Lung microvascular endothelial cell (primary cell): ENCODE data around the gene PCDHGA1. TPM values are rescaled to one million over a fixed set of nuclear protein-coding genes. Genes with fewer than 3 reads are reported as not detected.
A peak's percentile ranks its signal among the peaks of the same experiment; 100 is the strongest.
"Not testable (repeated sequence)": the region's sequence is repeated elsewhere in the genome, so short reads cannot be mapped to it uniquely, and the experiment has no call there.

ENCODE experiments used
- DNase-seq, 2 donors: peaks; one replicate each; pipeline versions ENCODE4 v3.0.0 to v3.0.0-alpha.2; 2010; ENCODE audit warnings: low read depth in 2 of 2
- total RNA-seq: library from RNA; depleted of rRNA; stranded (reverse); fragments of >200 nt; gene quantifications from 2 replicates; pipeline ENCODE4 v1.2.1, GENCODE V29; 2014

The PCDHGA1 gene
- 0.40 and 0.44 TPM in 2 replicates for total RNA-seq

DNA sequence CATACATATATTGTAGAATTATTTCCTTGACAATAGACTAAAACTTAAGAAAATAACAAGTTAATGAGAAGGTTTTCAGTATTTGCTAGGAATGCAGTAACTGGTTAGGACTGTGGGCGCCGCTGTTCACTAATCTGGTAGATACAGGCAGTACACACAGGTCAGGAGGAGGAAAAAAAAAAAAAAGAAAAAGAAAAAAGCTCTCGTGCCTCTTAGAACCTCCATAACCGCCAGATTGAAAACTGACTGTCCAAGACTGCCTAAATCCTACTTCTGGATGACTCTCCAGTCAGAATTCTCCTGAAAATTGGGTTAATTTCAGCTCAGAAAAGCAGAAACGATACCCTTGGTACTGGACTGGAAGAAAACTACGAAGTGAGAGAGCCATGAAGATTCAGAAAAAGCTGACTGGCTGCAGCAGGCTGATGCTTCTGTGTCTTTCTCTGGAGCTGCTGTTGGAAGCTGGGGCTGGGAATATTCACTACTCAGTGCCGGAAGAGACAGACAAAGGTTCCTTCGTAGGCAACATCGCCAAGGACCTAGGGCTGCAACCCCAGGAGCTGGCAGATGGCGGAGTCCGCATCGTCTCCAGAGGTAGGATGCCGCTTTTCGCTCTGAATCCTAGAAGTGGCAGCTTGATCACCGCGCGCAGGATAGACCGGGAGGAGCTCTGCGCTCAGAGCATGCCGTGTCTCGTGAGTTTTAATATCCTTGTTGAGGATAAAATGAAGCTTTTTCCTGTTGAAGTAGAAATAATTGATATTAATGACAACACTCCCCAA is at the start of gene PCDHGA1:
TSS of gene PCDHGA1 (plus strand) at position 216 of the 782 bp plus-strand sequence.
- DNase-seq, result peak; percentile 41 to 67

GRCh38 chr5:141298376-141298775 is 31.9 kb upstream of the PCDHGA1 start:
- DNase-seq, result no peak

DNA sequence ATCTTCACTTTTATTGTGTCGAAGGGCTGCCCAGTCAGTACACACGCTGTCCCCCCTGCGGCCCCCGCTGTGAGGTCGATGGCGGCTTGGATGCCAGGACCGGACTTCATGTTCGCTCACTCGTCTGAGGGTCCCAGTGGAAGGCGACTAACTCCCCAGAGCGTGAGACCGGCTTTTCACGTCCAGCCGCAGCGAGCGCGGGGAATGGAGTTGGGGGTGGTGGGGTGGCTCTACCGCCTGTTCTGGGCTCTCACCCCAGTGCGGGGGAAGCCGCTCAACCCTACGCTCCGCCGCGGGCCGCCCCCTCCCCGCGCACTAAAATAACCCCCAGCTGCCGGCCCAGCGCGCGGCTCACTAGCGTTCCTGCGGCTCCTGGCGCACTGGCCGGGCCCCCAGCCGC is 26.6 kb upstream of the PCDHGA1 start, which contains the start of gene SLC25A2:
TSS of gene SLC25A2 (minus strand) at position 294 of the 400 bp plus-strand sequence. CDS start at position 110, 184 bp downstream.
- DNase-seq, result no peak

DNA sequence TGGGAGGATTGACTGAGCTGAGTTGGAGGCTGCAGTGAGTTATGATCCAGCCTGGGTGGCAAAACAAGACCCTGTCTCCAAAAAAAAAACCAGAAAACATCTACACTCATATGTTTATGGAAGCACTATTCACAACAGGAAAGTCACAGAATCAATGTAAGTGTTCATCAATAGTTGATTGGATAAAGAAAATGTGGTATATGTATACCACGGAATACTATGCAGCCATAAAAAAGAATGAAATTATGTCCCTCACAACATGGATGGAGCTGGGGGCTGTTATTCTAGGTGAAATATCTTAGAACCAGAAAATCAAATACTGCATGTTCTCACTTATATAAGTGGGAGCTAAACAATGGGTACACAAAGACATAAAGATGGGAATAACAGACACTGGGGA is 23.7 kb upstream of the PCDHGA1 start:
- DNase-seq, result no peak

GRCh38 chr5:141313711-141314110 is 16.6 kb upstream of the PCDHGA1 start:
- no peak for DNase-seq

DNA sequence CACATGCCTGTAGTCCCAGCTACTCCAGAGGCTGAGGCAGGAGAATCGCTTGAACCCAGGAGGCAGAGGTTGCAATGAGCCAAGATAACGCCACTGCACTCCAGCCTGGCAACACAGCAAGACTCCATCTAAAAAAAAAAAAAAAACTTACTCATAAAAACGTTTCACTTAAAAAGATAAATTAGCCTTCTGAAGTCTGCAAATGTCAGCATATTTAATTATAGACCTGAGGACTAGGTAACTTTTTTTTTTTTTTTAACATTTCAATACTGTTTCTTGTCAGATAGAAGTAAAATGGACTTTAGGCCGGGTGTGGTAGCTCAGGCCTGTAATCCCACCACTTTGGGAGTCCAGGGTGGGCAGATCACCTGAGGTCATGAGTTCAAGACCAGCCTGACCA is 13.4 kb upstream of the PCDHGA1 start:
- not testable (repeated sequence) for DNase-seq

GRCh38 chr5:141319202-141319601 is 11.1 kb upstream of the PCDHGA1 start:
- no peak for DNase-seq

- no peak for DNase-seq
These were observed 10.6 kb upstream of the PCDHGA1 start for GRCh38 chr5:141319699-141320098.

GRCh38 chr5:141320225-141321169 is 9.8 kb upstream of the PCDHGA1 start, which contains the start of gene TAF7:
Gene TAF7 (minus strand): TSS chr5:141320784. CDS start chr5:141320044, 740 bp downstream.
- peak; percentile 95 to 97 for DNase-seq

DNA sequence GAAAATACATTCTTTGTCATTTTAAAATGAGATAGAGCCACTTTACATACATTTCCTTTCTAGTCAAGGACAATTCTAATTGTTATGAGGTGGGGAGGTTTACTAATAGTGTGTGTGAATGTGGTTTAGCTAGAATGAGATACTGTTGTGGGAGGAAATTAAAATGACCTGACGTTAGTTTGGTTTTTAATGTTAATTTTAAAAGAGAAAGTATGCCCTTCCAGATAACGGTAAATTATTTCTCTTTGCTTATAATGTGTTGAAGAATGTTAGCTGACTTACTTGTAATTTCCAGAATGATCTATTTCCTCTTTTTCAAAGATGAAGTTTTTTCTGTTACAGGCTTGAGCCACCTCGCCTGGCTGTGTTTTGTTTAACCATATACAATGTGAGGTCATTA is 8.1 kb upstream of the PCDHGA1 start:
- no peak for DNase-seq

DNA sequence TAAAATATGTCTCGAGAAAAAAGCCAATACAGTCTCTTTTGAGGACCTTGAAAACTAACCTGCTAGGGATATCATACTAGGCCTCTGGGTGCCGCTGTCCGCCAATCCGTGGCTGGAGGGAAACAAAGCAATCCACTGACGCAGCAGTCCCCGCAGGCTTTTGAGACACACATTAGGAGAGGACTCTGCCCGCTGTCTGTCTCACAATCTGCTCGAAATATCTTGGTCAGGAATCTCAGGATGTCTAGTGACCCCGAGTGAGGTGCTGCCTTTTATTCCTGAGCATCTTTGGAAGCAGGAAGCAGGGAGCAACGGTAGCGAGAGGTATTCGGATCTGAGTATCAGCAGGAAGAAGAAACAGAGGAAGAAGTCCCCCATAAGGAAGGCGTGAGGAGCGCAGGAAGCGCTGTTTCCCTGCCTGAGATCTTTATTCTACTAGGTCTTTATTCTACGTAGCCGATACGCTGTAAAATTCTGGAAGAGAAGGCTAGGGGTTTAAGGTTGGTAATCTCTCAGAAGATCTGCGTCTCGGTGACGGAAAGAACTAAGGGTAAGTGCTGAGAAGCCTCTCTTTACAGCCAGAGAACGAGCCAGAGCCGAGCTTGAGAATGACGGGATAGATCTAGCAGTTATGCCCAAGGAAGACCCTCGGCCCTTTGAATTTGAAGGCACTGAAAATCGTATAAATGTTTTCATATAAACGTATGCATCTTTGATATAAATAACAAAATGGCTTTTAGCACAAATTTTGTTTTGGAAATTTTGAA is 4.0 kb upstream of the PCDHGA1 start:
- peak; percentile 80 to 82 for DNase-seq

DNA sequence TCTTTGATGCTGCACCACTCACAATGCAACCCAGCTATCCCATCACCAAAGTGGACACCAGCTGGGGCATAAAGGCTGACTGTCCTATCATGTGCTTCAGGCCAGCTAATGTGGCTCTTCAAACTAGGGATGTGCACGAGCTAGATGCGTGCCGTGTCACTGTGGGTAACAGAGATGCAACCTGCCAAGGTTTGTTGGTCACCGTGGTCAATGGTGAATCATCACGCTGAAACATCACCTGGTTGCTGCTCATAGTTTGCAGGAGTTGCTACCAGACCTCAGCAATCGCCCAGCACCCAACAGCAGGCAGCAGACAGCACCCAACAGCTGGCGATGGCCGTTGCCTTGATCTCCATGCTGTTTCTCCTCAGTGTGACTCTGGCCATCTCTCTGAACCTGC is 2.1 kb upstream of the PCDHGA1 start:
- no peak for DNase-seq

- DNase-seq, result not testable (repeated sequence)
These were observed 2.3 kb downstream of the PCDHGA1 start for GRCh38 chr5:141332571-141332970.

DNA sequence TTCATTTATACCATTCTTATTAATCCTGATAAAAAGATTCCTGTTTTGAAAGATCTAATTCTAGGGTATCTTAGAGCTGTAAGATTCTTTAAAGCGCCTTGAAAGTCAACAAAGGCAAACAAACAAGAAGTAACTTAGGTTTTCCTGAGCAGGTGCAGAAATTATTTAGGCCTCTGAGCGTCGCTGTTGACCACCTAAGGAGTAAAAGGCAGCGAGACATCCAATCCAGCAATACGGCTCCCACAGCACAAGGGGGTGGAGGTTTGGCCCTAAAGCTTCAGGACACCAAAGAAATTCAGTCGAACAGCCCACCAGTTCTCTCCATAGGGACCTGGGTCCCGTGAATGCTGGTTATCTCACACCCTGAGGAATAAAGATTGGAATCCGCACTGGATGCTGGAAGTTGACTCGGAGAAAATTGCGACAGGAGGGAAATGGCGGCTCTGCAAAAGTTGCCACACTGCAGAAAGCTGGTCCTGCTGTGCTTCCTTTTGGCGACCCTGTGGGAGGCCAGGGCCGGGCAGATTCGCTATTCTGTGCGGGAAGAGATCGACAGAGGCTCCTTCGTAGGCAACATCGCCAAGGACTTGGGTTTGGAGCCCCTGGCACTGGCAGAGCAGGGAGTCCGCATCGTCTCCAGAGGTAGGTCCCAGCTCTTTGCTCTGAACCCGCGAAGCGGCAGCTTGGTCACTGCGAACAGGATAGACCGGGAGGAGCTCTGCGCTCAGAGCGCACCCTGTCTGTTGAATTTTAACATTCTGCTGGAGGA is 8.4 kb downstream of the PCDHGA1 start, which contains the start of gene PCDHGA2:
TSS of gene PCDHGA2 (plus strand) at position 223 of the 769 bp plus-strand sequence.
- peak; percentile 42 to 56 for DNase-seq

- DNase-seq, result not testable (repeated sequence)
These were observed 10.6 kb downstream of the PCDHGA1 start for GRCh38 chr5:141340781-141341354.

DNA sequence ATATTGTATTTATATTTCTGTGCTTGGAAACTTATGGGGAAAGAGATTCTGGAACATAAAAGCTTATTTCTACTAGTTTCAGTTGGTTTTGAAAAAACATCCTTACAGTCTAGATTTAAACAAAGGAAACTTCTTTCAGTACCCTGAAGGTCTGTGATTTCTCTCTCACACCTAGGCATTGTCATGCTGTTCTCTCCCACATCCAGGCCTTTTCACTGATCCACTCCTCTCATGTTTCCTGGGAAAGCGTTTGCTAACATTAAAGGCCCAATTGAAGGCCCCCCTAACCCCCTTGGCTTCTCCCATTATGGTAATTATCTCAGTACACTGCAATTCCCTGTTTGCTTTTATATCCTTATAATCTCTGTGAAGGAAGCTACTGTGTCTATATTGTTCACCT is 12.5 kb downstream of the PCDHGA1 start:
- no peak for DNase-seq

DNA sequence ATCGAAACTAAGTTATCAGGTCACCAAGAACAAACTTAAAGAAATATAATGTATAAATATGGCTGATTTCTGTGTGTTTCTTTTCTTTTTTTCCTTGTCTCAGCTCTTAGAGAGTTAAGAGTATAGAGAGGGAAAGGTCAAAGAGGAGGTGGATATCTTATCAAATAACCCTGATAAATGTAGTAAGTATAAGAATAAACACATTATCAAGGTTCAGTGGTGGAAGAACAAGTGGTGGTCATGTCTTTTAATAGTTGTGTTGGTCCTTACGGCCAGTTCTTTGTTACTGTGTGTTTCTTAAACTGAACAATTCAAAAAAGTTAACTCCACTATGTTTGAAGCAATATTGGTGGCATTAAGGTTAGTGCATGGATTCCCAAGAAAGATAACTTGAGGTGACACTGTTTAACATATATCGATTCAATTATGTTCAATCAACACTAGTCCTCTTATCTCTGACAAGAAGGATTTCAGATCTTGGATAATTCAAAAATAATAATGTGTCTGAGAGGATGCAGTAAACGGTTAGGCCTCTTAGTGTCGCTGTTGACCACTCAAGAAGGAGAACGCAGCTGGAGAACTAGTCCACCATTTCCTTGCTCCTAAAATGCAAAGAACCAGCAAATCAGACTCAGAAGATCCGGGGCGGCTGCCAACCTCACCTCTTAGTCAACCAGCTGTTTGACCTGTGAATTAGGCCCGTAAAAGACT is 13.1 kb downstream of the PCDHGA1 start, which contains the start of gene PCDHGA3:
TSS of gene PCDHGA3 (plus strand) at position 588 of the 711 bp plus-strand sequence. CDS start 205 bp downstream, outside the sequence.
- peak; percentile 46 to 63 for DNase-seq

DNA sequence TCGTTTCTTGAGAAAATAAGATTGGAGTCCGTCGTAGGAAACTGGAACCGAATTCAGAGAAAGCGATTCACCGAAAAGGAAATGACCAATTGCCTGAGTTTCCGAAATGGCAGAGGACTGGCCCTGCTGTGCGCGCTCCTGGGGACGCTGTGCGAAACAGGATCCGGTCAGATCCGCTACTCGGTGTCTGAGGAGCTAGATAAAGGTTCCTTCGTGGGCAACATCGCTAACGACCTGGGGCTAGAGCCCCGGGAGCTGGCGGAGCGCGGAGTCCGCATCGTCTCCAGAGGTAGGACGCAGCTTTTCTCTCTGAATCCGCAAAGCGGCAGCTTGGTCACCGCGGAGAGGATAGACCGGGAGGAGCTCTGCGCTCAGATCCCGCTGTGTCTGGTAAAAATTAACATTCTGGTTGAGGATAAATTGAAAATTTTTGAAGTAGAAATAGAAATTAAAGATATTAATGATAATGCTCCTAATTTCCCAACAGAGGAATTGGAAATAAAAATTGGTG is 13.7 kb downstream of the PCDHGA1 start:
- no peak for DNase-seq

GRCh38 chr5:141345327-141345726 is 15.0 kb downstream of the PCDHGA1 start:
- no peak for DNase-seq
